ENCODE measurements around the gene ZCRB1.

Gene ZCRB1

DNA sequence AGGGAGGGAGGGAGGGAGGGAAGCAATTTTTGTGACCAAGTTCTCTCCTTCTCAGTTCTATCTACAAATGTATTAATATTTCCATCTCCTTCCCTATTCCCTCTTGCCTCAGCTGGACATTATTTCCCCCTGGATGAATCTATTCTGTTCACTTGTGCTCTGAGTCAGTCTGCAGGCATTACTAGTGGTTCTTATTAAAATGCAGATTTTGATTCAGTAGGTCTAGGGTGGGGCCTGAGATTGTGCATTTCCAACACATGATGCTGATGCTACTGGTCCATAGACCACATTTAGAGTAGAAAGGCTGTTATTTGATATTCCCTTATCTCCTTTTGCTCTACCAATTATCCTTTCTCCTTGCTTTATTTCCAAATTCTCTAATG, 47.8 kb downstream of the ZCRB1 start:
- DNase-seq (ENCODE audit: low read depth in 2 of 2), result no peak

DNA sequence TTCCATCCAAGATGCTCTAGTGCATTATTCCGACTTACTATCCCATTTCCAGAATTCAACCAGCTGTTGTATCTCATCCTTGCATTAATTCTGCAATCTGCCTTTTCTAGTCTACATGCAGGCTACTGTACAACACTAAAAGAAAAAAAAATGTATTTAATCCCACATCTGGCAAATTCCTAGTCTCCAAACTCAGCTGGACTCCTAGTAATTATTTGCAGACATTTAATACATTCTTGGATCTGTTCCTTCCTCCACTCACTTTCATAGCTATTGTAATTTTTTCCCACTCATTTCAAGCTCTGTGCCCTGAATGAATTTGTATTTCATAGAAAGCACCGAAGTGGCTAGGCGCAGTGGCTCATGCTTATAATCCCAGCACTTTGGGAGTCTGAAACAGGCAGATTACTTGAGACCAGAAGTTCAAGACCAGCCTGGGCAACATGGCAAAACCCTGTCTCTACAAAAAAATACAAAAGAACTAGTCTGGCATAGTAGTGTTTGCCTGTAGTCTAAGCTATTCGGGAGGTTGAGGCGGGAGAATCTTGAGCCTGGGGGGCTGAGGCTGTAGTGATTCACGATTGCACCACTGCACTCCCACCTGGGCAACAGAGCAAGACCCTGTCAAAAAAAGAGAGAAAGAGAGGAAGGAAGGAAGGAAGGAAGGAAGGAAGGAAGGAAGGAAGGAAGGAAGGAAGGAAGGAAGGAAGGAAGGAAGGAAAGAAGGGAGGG, 48.3 kb downstream of the ZCRB1 start:
- no peak for DNase-seq (ENCODE audit: low read depth in 2 of 2)

DNA sequence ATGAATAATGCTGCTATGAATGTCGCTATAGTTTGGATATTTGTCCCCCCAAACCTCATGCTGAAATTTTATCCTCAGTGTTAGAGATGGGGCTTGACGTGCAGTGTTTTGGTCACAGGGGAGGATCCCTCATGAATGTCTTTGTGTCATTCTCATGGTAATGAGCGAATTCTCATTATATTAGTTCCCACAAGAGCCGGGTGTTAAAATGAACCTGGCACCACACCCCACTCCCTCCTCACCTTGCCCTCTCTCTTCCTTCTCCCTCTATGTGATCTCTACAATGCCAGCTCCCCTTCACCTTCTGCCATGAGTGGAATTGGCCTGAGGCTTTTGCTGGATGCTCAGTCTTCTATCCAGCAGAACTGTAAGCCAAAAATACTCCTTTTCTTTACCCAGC, 50.4 kb downstream of the ZCRB1 start:
- DNase-seq (ENCODE audit: low read depth in 2 of 2), result no peak

DNA sequence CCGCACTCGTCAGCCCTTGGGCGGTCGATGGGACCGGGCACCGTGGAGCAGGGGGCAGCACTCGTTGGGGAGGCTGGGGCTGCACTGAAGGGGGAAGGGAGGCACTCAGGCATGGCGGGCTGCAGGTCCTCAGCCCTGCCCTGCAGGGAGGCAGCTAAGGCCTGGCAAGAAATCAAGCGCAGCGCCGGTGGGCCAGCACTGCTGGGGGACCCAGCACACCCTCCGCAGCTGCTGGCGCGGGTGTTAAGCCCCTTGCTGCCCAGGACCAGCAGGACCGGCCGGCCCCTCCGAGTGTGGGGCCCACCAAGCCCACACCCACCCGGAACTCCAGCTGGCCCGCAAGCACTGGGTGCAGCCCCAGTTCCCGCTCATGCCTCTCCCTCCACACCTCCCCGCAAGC, 52.2 kb downstream of the ZCRB1 start:
- no peak for DNase-seq (ENCODE audit: low read depth in 2 of 2)

DNA sequence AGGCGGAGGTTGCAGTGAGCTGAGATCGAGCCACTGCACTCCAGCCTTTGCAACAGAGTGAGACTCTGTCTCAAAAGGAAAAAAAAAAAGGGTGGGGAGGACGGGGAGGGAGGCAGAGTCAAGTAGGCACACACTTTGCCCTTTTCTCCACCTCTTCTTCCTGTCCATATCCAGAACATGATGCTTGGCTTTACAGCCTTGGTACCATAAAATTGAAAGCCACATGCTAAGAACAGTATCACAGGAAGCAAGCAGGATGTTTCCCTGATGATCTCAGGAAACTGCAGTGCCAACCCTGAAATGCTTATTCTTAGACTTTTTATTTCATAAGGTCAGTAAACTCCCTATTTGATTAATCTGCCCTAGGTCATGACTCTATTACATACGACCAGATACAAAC, 55.3 kb downstream of the ZCRB1 start:
- DNase-seq (ENCODE audit: low read depth in 2 of 2), result no peak

DNA sequence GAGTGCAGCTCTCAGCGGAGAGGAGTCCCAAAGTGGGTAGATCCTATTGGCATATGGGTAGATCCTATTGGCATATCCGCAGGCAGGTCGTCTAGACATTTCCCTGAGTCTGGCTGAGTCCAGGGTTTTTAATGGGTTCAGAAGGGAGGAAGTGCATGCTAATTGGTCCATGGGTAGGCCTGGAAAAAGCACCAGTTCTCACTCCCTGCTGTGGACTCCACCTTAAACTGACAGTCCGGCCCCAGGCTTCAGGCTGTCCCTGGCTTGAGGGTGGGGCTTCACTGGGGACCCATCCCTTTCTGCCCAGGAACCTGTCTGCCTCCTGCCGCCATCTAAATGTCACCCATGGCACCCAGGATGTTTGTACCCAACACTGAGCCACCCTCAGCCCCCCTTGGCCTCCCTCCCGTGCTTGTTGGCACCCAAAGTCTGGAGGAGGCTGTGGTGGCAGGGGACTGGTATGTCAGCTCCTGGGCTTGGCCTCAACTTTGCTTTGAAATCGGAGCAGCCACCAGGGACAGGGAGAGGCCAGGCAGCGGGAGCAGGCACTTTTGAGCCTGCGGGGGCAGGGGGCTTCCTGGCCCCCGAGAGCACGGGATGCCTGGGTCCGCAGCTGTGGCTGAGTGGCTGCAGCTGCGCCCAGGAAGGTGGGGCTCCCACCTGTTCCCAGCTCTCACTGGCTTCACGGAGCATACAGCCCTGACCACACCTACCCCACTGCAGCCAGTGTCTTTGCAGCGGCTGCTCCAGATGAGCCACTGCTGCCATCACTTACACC, 58.3 kb downstream of the ZCRB1 start:
- DNase-seq (ENCODE audit: low read depth in 2 of 2), result no peak

- DNase-seq (ENCODE audit: low read depth in 2 of 2), result no peak
Measured at GRCh38 chr12:42266579-42267230, 59.2 kb downstream of the ZCRB1 start.

DNA sequence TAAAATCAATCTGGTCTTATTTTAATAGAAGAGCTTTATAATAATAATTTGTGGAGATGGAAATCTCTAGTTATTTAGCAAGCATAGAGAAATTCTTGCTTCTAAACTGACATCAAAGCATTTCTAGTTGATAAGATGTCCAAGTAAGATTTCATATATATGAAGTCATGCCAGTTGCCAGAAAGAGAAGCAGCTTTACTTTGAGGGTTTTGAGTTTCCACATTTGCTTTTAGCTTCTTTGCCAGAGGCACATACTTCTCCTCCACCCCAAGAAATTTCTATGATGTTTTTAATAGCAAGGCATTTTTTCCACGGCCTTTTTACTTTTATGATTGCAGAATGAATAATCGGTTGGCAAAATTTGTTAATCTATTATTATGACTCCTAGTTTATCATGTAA, 63.6 kb downstream of the ZCRB1 start:
- no peak for DNase-seq (ENCODE audit: low read depth in 2 of 2)

All from stimulated activated CD8-positive, alpha-beta memory T cell treated with anti-CD3 and anti-CD28 coated beads, Interleukin-2, amount 100 ng/mL, for 48 hours (primary cell).